GM18520 (cell line): ENCODE measurements around the gene AAK1.
A peak's percentile ranks its signal among the peaks of the same experiment; 100 is the strongest.
"Not testable (repeated sequence)": the region's sequence is repeated elsewhere in the genome, so short reads cannot be mapped to it uniquely, and the experiment has no call there.

Source experiments
- ATAC-seq: cut with Tn5 transposase; IDR thresholded peaks from one replicate; pipeline ENCODE4 v1.9.1; 2021; ENCODE audit not compliant: unreplicated experiment

AAK1 gene

DNA sequence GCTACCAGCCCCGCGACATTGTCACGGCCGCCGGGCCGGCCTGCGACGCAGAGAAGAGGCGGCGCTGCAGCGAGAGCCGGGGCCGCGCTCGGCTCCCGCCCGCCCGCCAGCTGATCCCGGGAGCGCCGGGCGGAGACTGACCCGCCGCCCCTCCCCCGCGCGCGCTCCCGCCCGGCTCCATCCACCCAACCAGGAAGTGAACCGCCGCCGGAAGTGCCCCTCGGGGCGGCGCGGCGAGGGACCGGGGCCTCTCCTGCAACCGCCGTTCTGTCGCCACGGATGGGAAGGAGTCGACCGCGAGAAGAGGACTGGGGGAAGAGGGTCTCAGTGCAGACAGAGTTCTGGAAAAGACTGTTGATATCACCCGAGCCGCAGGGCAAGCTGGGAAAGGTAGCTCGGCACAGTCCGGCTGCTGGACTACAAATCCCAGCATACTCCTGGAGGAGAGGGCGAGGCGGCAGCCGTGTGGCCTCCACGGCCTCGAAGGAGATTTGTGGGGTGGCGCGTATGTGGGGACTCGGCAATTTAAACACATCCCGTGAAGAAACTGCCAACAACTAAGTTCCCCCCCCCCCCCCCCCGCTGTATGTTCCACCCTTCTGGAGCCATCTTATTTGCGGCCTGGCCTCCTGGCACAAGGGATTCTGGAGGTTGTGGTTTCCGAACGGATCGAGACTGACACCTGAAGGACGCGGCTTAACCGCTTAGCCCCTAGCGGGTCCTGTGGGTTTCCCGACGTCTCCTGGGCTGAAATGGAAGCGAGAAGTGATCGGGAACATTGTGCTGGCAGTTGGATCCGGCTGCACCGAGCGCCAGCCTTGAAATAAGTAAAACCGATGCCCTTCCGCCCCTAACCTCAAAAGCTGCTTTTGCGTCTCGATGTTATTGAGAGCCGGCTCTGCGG is at the start of gene AAK1:
Gene AAK1 (minus strand): TSS at position 138 of the 904 bp plus-strand sequence. CDS start 699 bp downstream, outside the sequence.
- peak; percentile 37 for ATAC-seq

DNA sequence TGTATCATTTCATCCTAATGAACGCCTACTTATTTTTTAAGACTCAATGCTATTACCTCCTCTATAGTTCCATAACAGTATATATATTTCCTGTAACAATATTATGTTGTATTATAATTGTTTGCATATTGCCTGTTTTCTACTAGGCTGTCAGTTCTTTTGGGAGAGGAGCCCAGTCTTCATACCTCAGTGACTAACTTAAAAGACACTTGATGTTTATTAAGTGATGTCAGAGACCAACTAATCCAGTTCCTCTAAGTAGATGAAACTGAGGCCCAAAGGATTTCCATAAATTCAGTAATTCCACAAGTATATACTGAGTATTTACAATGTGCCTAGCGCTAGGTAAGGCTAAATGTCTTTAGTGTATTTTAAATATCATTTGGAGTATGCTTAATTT is 48.9 kb upstream of the AAK1 start:
- no peak for ATAC-seq

DNA sequence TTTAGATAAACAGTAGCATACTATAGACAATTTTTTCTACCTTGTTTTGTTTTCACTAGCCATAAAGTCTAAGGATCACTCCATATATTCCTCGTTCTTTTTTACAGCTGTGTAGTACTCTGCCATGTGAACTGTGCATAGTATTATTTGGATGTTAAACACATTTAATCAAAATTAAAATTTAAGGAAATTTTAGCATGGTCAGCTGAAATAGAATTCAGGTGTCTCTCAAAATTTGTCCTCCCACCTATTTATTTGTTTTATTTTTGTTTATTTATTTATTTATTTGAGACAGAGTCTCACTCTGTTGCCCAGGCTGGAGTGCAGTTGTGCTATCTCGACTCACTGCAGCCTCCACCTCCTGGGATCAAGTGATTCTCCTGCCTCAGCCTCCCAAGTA is 46.4 kb upstream of the AAK1 start:
- ATAC-seq, result no peak

DNA sequence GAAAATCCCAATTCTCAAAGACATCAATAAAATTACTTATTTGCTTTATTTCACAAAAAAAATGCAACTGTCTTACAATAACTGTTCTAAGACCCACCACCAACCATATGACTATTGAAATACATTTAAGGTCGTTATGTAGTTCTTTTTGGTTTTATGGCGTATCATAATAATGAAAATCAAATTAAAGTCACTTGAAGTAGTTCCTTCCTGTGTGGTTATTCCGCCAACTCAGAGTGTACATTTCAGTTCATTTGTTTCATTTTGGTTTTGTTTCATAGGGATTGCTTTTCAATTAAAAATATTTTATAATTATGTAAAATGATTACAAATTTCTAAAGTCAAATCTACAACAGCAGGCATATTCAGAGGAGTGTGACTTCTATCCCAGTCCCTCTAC is 45.9 kb upstream of the AAK1 start:
- no peak for ATAC-seq

DNA sequence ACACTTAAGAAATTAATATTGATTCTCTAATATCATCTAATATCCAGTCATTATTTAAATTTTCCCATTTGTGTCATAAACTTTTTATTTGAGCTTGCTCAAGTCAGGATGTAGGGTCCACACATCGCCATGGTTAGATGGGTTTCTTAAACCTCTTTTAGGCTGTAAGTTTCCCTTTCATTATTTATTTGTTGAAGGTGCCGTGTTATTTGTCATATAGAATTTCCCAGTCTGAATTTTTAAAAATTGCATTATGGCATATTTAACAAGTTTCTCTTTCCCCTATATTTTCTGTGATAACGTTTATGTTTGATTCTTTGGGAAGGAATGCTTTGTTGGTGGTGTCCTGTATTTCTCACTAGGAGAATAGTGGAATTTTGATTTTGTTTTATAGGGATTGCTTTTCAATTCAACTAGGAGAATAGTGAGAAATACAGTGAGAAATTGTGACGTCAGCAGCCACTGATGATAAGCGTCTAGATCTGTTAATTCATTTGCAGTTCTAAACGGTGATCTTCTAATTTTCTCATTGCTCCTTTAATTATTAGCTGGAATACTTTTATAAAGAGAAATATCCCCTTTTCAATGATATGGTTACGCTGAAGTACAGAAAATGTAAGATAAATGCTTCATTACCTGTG is 44.6 kb upstream of the AAK1 start:
- no peak for ATAC-seq

DNA sequence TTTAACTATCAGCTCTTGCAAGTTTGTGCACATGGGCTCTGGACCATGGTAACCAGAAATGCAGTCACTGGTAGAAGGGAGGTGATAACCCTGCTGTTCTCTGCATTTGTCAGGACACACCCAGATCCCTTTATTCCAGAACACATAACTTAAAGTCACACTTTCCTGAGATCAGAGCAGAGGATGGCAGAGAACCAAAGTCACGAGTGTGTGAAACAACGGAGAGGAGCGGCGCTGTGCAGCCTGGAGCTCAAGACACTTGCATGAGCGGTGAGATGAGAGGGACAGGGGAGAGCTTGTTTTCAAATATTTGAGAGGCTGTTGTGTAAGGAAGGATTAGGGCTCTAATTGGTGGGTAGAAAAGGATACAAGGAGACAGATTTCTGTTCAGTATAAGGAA is 43.3 kb upstream of the AAK1 start:
- ATAC-seq, result no peak

DNA sequence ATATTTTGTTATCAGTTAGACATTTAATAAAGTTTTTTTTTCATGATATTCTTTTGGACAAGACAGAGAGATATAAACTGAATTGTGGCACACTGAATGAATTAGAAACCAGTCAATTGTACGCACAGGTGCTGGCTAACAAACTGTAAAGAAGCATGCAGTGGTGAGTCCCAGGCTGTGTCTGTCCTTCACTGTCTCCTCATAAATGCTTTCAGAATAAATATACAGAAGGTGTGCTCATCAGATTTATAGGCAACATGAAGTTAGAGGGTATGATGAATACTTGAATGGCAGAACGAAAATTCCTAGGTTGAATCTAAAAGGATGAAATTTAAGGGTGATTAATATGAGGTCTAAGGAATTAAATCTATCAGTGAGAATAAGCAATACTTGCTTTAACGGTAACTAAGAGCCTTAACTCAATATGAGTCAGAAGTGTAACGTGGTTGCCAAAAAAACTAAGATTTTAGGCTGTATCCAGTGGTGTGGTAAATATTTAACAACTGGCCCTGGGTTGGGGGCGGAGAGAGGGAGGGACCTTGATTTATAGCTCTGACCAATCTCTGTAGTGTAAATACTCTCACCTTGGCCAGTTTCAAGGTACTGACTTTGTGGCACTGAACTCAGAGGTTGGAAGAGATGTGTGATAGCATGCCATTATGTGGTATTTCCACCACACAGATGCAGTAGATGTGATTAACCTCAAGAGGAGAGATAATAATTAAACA is 41.9 kb upstream of the AAK1 start:
- peak; percentile 41 for ATAC-seq

DNA sequence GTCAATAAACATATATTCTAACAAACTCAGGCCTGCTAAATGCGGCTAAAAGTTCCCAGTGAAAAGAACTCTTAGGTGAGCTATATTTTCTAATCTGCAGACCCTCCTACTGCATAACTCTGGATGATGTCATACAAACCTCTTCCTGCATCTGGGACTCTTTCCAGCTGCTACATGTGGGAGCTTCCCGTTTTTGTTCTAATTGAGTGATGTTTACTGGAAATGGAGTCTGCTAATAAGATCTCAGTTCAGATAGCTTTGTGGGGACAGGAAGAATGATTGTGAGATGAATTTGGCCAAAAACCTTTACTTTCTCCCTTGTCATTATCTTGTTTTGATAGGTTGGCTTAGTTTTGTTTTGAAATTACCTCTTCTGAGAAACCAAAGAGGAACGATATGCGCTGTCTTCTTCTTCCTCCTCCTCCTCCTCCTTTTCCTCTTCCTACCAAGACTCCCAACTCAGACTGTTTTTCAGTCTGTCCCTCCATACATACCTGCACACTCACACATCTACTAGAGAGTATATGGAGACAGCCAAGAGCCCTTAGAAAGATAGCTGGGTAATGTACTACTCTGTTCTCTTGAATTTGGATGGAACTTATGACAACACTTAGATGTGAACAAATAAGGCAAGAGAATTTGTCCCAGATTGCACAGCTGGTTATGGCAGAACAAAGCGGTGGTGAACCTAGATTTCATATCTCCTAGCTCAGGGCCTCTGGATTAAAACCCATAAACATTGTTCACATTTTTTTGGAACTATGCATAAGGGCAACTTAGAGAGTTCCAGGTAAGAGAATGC is 39.8 kb upstream of the AAK1 start:
- no peak for ATAC-seq

DNA sequence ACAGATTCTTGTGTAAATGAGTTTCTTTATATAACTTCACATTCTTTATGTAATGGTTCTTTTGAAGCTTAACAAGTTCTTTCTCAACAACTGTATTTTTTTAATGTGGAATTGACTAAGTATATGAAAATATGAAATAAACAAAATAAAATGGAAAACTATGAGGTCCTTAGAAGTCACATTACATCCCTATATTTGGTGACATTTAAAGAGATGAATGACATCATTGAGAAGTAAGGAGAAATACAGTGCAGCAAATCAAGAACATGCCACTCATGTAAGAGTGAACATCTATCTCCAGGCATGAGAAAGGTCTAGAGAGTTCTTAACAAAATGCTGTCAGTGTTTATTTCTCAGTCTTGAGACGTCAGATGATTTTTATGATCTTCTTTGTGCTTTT is 39.0 kb upstream of the AAK1 start:
- no peak for ATAC-seq

DNA sequence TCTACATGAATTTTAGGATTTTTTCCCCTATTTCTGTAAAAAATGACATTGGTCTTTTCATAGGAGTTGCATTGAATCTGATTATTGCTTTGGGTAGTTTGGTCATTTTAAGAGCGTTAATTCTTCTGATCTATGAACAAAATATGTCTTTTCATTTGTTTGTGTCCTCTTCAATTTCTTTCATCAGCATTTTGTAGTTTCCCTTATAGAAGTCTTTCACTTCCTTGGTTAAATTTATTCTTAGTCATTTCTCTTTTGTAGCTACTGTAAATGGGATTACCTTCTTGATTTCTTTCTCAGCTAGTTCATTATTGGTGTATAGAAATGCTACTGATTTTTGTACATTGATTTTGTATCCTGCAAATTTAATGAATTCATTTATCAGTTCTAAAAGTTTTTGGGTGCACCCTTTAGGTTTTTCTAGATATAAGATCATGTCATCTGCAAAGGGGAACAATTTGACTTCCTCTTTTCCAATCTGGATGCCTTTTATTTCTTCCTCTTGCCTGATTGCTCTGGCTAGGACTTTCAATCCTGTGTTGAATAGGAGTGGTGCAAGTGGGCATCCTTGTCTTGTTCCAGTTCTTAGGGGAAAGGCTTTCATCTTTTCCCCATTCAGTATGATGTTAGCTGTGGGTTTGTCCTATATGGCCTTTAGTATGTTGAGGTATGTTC is 36.6 kb upstream of the AAK1 start:
- ATAC-seq, result no peak

DNA sequence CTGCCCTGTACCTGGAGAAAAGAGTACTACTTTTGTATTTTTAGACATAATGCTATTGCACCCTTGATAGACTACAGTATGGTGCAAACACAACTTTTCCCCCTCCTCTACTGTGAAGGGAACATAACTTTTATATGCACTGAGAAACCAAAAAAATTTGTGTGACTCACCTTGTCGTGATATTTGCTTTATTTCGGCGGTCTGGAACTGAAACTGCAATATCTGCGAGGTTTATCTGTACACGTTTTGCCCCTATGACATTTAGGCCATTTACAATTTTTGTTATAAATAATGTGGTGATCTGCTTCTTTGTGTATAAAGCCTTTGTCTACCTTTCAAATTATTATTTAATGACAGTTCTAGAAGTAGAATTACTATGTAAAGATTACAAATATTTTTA is 34.4 kb upstream of the AAK1 start:
- no peak for ATAC-seq

DNA sequence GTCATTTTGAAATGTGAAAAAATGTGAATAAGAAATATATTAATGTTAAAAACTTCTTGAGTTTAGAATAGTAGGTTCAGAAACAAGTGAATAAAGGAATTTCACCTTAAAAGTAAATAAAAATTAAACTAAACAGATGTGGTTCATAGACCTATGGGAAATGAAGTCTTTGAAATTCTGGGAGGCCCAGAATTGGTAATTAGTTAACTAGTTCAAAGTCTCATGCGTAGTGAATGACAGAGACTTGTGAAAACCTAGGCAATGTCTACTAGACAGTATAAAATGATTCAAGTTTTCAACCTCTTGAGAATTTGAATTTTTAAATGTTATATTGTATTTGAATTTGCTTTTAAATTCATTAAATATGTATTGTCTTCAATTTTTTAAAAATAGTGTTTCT is 32.6 kb upstream of the AAK1 start:
- no peak for ATAC-seq

DNA sequence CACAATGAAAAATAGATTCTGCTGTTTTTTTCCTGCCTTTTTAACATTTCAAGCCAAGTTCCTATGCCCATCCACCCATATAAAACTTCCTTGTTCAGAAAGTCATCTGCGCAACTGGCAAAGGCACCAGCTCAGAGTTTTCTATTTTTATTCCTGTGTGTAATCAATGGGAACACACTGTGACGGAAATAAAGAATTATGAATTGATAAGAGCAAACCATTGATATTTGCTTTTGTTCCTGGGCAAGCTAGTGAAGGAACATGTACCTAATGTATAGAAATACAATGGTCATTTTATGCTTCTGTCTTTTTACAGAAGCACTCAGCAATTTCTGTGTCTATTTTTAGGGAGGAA is 30.8 kb upstream of the AAK1 start:
- no peak for ATAC-seq

DNA sequence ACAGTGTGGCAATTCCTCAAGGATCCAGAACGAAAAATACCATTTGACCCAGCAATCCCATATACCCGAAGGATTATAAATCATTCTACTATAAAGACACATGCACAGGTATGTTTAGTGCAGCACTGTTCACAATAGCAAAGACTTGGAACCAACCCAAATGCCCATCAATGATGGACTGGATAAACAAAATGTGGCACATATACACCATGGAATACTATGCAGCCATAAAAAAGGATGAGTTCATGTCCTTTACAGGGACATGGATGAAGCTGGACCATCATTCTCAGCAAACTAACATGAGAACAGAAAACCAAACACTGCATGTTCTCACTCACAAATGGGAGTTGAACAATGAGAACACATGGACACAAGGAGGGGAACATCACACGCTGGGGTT is 29.6 kb upstream of the AAK1 start:
- ATAC-seq, result not testable (repeated sequence)

DNA sequence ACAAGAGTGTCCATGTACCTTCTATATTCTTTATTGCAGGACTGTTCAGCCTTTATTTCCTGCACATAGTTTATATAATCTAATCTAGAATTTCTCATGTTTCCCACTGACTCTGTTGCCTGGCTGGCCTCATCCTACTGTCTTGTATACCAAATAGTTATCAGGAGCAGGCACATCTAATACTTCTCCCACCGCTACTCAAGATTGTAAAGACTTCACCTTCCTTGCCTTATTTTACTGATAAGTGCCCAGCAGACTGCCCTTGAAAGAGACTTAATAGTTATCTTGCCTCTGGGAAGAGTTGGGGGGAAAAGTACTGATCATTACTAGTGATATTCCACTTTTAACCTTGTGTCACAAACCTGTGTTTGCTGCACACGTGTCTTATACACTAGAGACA is 26.1 kb upstream of the AAK1 start:
- ATAC-seq, result no peak

DNA sequence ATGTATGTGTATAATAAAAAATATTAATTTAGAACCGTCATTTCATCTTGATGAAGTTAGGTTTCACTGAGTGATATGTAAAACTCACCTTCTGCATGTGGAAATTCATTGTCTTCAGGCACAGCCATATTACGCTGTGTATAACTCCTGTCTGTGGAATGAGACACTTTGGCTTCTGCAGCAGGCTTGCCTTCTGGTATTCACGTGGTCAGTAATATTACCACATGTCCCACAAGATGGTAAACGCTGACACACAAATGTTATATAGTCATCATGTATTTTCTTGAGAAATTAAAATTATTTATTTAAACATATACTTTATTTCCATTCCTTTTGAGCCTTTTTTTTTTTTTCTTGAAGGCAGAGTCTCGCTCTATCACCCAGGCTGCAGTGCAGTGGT is 25.1 kb upstream of the AAK1 start:
- no peak for ATAC-seq

DNA sequence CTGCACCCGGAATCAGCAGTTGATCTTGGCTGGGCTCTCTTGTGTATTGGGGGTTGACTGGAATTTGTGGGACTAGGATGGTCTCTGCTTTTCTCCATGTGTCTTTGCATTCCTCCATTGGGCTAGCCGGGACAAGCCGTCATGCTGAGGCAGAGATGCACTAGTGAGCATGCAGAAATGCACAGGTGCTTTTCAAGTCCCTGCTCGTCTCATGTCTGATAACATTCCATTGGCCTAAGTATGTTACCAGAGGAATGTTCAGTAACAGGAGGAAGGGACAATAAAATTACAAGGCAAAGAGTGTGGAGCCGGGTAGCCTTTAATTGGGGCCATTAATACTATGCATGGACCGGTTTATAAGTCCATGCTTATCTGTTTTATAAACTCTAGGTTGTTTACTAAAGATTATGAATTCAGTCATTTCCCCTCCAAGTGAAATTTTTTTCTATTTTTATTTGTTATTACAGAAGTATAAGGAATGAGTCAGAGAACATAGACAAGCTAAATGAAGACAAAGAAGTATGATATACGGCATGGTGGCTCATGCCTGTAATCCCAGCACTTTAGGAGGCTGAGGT is 24.4 kb upstream of the AAK1 start:
- no peak for ATAC-seq

DNA sequence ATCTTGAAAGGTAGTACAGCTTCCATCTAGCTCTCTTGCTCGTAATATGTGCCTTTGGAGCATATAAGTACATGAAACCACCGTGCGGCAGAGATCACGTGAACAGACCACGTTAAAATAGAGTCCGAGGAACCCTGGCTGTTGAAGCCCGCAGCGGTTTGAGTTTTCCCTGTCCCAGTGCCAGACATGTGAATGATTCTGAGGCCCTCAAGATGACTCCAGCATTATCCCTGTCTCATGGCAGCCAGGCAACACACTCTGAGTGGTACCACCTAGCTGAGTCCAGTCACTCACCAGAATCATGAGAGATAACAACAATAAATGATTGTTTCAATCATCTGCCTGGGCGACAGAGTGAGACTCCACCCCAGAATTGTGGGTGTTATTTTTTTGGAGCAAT is 21.6 kb upstream of the AAK1 start:
- no peak for ATAC-seq

DNA sequence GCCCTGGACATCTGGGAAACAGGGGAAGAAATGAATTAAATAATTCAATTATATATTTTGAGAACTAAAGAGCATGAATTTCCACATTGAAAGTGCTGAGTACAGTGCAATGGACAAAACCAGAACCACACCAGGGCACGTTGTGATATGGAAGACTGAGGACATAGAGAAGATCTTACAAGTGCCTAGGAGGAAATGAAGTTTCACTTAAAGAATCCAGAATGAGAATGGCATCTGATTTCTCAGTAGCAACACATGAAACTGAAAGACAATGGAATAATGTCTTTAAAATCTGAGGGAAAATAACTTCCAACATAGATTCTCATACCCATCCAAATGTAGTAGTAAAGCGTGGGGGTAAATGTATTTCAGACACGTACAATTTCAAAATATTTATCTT is 20.3 kb upstream of the AAK1 start:
- no peak for ATAC-seq

DNA sequence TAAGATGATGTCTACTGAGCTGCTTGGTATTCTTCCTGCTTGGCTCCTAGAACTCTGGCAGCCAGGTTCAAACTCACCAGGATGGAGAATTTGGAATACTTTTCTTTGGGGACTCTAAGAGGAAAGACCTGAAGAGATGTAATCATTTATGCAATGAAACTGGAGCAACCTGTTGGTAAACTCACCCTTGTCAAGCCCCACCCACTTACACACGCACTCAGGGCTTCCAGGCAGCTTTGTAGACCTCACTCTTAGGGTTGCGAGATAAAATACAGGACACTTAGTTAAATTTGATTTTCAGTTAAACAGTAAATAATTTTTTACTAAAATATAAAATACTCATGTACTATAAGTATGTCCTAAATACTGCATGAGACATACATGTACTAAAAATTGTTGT is 19.0 kb upstream of the AAK1 start:
- ATAC-seq, result not testable (repeated sequence)
